K562 (cell line): ENCODE measurements around the gene HNMT. TPM values are rescaled to one million over a fixed set of nuclear protein-coding genes. Genes with fewer than 3 reads are reported as not detected.

Experiments
- ATF1 ChIP-seq, 2 experiments: fragments of 450-650 bp in 1 of 2; IDR thresholded peaks; 2 replicates each; pipeline ENCODE4 v1.6.1; 2016; ENCODE audit warnings: missing compliant biosample characterization in 1 of 2, missing genetic modification characterization in 1 of 2
- BRCA1 ChIP-seq, 2 experiments: fragments of 450-650 bp in 1 of 2; sonication (generic) in 1 of 2; formaldehyde crosslinking in 1 of 2; IDR thresholded peaks; 2 replicates each; pipeline versions ENCODE4 v1.5.0 to v1.6.1; 2017 to 2020; ENCODE audit warnings: mild to moderate bottlenecking in 1 of 2, missing genetic modification reagents in 1 of 2
- BRD9 ChIP-seq: fragments of 450-650 bp; IDR thresholded peaks from 2 replicates; pipeline ENCODE4 v1.6.1; 2018; ENCODE audit warnings: low read depth; ENCODE audit not compliant: partially characterized antibody
- CBX5 ChIP-seq: IDR thresholded peaks from 2 replicates; pipeline ENCODE4 v1.6.1; 2014; ENCODE audit warnings: low read depth, borderline replicate concordance
- ELF4 ChIP-seq: fragments of 450-650 bp; formaldehyde crosslinking; IDR thresholded peaks from 2 replicates; pipeline ENCODE4 v1.4.0; 2022; ENCODE audit warnings: missing genetic modification characterization
- GTF2A2 ChIP-seq: IDR thresholded peaks from 2 replicates; pipeline ENCODE4 v1.6.1; 2016; ENCODE audit warnings: mild to moderate bottlenecking, missing genetic modification characterization, missing compliant biosample characterization
- JUNB ChIP-seq: fragments of 450-650 bp; formaldehyde crosslinking; conservative IDR thresholded peaks from 2 replicates; pipeline ENCODE4 v1.4.0; 2020; ENCODE audit warnings: mild to moderate bottlenecking
- KLF6 ChIP-seq: fragments of 250-450 bp; sonication (Bioruptor Pico); IDR thresholded peaks from 2 replicates; pipeline ENCODE4 v1.4.0; 2020; ENCODE audit warnings: mild to moderate bottlenecking, moderate library complexity, borderline replicate concordance
- MCM5 ChIP-seq: fragments of 450-650 bp; IDR thresholded peaks from 2 replicates; pipeline ENCODE4 v1.6.1; 2016; ENCODE audit warnings: low read depth
- MCM7 ChIP-seq, 2 experiments: fragments of 450-650 bp; IDR thresholded peaks; 2 replicates each; pipeline ENCODE4 v1.6.1; 2016 to 2018
- PHTF2 ChIP-seq: fragments of 250-450 bp; sonication (Bioruptor Pico); IDR thresholded peaks from 2 replicates; pipeline ENCODE4 v1.5.0; 2021; ENCODE audit warnings: mild to moderate bottlenecking
- RNF2 ChIP-seq: sonication (generic); IDR thresholded peaks from 2 replicates; pipeline ENCODE4 v1.6.1; 2016
- SMARCC2 ChIP-seq: fragments of 450-650 bp; IDR thresholded peaks from 2 replicates; pipeline ENCODE4 v1.6.1; 2017; ENCODE audit warnings: antibody characterized with exemption, moderate library complexity, mild to moderate bottlenecking, low read depth
- SRSF7 ChIP-seq: fragments of 200-400 bp; formaldehyde crosslinking; optimal IDR thresholded peaks from 2 replicates; pipeline ENCODE3; 2017; ENCODE audit warnings: mild to moderate bottlenecking, low read depth, low read length
- TAF9B ChIP-seq: fragments of 450-650 bp; IDR thresholded peaks from 2 replicates; pipeline ENCODE4 v1.6.1; 2018; ENCODE audit warnings: mild to moderate bottlenecking; ENCODE audit not compliant: partially characterized antibody
- ZFX ChIP-seq: sonication (generic); formaldehyde crosslinking; IDR thresholded peaks from 2 replicates; pipeline ENCODE4 v1.8.0; 2022; ENCODE audit warnings: mild to moderate bottlenecking, missing genetic modification reagents, moderate library complexity
- ZNF408 ChIP-seq: fragments of 250-450 bp; sonication (Bioruptor Pico); IDR thresholded peaks from 2 replicates; pipeline ENCODE4 v1.4.0; 2020; ENCODE audit warnings: low read depth, mild to moderate bottlenecking, moderate library complexity
- polyA plus RNA-seq, 8 experiments: library from polyadenylated mRNA; depleted of rRNA in 4 of 8; stranded (reverse) in 5 of 8; unstranded in 3 of 8; fragments of >200 nt; fragmentation: Nextera tagmentation in 2 of 8; fragmentation: Illumina TruSeq in 1 of 8; extraction: Ambion mirVana in 2 of 8; extraction: Trizol in 1 of 8; gene quantifications; 2 replicates each; pipeline versions ENCODE4 v1.2.1 to v1.2.3, GENCODE V29; 2011 to 2014; ENCODE audit warnings: inconsistent platforms in 1 of 8, missing spikeins in 1 of 8
- total RNA-seq, 7 experiments: library from RNA; depleted of rRNA in 6 of 7; stranded (reverse); fragments of >200 nt in 6 of 7; fragmentation: Illumina TruSeq in 2 of 7; extraction: Trizol in 2 of 7; gene quantifications; 2 replicates each; pipeline versions ENCODE4 v1.2.1 to v1.2.3, GENCODE V29; 2011 to 2021; ENCODE audit warnings: low replicate concordance in 1 of 7
- TF ChIP-seq, protein P1 (sequence below), 2 experiments: fragments of 450-650 bp; IDR thresholded peaks; 2 replicates each; pipeline ENCODE4 v1.6.1; 2018; ENCODE audit warnings: mild to moderate bottlenecking in 2 of 2, low read depth in 1 of 2; ENCODE audit not compliant: partially characterized antibody in 2 of 2
- TF ChIP-seq, protein P2 (sequence below): fragments of 450-650 bp; IDR thresholded peaks from one replicate; pipeline ENCODE4 v1.6.1; 2018; ENCODE audit warnings: mild to moderate bottlenecking, moderate library complexity; ENCODE audit not compliant: partially characterized antibody
- TF ChIP-seq, protein P3 (sequence below): fragments of 450-650 bp; IDR thresholded peaks from 2 replicates; pipeline ENCODE4 v1.6.1; 2017; ENCODE audit warnings: mild to moderate bottlenecking, moderate library complexity
- TF ChIP-seq, protein P4 (sequence below): sonication (generic); formaldehyde crosslinking; IDR thresholded peaks from 2 replicates; pipeline ENCODE4 v1.8.1; 2022; ENCODE audit warnings: missing genetic modification reagents

HNMT gene
- total and polyA plus RNA-seq, 9 of the 15 experiments (the other 6 are each of a cell fraction or from before 2014, with no cell fraction given), result 3.1 to 10.9 (median 5.3) TPM

DNA sequence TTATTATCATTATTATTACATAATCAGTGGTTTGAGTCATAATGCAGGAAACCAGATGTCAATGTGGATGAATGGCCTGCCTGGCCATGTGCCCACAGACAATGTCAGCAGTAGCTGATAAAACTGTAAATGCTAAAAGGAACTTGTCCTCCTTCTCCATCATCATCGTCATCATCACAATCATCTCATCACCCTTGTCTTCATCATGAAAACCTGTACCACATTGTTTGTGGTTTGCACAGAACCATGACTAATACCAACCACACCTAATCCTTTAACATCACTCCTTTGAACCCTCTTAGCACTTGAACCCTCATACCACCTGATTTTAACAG, 96.0 kb downstream of the HNMT start (continued):
- TF ChIP-seq, protein P1, sequence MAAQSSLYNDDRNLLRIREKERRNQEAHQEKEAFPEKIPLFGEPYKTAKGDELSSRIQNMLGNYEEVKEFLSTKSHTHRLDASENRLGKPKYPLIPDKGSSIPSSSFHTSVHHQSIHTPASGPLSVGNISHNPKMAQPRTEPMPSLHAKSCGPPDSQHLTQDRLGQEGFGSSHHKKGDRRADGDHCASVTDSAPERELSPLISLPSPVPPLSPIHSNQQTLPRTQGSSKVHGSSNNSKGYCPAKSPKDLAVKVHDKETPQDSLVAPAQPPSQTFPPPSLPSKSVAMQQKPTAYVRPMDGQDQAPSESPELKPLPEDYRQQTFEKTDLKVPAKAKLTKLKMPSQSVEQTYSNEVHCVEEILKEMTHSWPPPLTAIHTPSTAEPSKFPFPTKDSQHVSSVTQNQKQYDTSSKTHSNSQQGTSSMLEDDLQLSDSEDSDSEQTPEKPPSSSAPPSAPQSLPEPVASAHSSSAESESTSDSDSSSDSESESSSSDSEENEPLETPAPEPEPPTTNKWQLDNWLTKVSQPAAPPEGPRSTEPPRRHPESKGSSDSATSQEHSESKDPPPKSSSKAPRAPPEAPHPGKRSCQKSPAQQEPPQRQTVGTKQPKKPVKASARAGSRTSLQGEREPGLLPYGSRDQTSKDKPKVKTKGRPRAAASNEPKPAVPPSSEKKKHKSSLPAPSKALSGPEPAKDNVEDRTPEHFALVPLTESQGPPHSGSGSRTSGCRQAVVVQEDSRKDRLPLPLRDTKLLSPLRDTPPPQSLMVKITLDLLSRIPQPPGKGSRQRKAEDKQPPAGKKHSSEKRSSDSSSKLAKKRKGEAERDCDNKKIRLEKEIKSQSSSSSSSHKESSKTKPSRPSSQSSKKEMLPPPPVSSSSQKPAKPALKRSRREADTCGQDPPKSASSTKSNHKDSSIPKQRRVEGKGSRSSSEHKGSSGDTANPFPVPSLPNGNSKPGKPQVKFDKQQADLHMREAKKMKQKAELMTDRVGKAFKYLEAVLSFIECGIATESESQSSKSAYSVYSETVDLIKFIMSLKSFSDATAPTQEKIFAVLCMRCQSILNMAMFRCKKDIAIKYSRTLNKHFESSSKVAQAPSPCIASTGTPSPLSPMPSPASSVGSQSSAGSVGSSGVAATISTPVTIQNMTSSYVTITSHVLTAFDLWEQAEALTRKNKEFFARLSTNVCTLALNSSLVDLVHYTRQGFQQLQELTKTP (IDR thresholded peaks at IDR 0.05; ENCODE audit: low read depth in 1 of 2, partially characterized antibody in 2 of 2), result no peak
- TF ChIP-seq, protein P2, sequence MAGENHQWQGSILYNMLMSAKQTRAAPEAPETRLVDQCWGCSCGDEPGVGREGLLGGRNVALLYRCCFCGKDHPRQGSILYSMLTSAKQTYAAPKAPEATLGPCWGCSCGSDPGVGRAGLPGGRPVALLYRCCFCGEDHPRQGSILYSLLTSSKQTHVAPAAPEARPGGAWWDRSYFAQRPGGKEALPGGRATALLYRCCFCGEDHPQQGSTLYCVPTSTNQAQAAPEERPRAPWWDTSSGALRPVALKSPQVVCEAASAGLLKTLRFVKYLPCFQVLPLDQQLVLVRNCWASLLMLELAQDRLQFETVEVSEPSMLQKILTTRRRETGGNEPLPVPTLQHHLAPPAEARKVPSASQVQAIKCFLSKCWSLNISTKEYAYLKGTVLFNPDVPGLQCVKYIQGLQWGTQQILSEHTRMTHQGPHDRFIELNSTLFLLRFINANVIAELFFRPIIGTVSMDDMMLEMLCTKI, result no peak
- TF ChIP-seq SRSF7 (no peak), RNF2 (peak; percentile 42; the same call in 1 of the 2 replicates), ZNF408 (CRISPR knock-in tag) (no peak), SMARCC2 (0 out of 2 replicates have a peak, but pooled peaks have one; percentile 64), ATF1 (CRISPR knock-in tag; IDR thresholded peaks at IDR 0.05) (no peak), ATF1 (tag; IDR thresholded peaks at IDR 0.05) (peak; percentile 76), ELF4 (no peak), ZFX (CRISPR knock-in tag) (no peak), JUNB (CRISPR knock-in tag) (no peak), PHTF2 (no peak), BRCA1 (IDR thresholded peaks at IDR 0.05) (no peak), BRCA1 (CRISPR knock-in tag; IDR thresholded peaks at IDR 0.05) (no peak), KLF6 (no peak), MCM5 (no peak), TAF9B (no peak), CBX5 (no peak), BRD9 (peak; percentile 24), MCM7 (IDR thresholded peaks at IDR 0.05) (no peak), GTF2A2 (no peak)
- TF ChIP-seq, protein P3, sequence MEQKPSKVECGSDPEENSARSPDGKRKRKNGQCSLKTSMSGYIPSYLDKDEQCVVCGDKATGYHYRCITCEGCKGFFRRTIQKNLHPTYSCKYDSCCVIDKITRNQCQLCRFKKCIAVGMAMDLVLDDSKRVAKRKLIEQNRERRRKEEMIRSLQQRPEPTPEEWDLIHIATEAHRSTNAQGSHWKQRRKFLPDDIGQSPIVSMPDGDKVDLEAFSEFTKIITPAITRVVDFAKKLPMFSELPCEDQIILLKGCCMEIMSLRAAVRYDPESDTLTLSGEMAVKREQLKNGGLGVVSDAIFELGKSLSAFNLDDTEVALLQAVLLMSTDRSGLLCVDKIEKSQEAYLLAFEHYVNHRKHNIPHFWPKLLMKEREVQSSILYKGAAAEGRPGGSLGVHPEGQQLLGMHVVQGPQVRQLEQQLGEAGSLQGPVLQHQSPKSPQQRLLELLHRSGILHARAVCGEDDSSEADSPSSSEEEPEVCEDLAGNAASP, result no peak
- TF ChIP-seq, protein P4, sequence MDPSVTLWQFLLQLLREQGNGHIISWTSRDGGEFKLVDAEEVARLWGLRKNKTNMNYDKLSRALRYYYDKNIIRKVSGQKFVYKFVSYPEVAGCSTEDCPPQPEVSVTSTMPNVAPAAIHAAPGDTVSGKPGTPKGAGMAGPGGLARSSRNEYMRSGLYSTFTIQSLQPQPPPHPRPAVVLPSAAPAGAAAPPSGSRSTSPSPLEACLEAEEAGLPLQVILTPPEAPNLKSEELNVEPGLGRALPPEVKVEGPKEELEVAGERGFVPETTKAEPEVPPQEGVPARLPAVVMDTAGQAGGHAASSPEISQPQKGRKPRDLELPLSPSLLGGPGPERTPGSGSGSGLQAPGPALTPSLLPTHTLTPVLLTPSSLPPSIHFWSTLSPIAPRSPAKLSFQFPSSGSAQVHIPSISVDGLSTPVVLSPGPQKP, result no peak
